ENCODE data around the gene PLAAT1.

- no peak for TF ChIP-seq POLR2A (IDR thresholded peaks at IDR 0.05; ENCODE audit: low read depth, low read length)
- TF ChIP-seq TAF1 (IDR thresholded peaks at IDR 0.05; ENCODE audit: borderline replicate concordance, low read depth, low read length), result no peak
Observed at GRCh38 chr3:193225302-193226125, 15.5 kb upstream of the PLAAT1 start.

All from GM12892 (cell line).